Panc1 (cell line): ENCODE measurements around the gene MAPKAP1. TPM values are rescaled to one million over a fixed set of nuclear protein-coding genes. Genes with fewer than 3 reads are reported as not detected.
A peak's percentile ranks its signal among the peaks of the same experiment; 100 is the strongest.

Experiments
- ATAC-seq: fragments of 200-7000 bp; cut with Tn5 transposase; 2 replicates; pipeline ENCODE4 v1.9.1; 2020; ENCODE audit warnings: mild to moderate bottlenecking, moderate library complexity
- BruUV-seq: library from RNA; stranded (reverse); fragments of 400-500 nt; replicated peaks from 2 replicates; lab custom pipeline; 2021; lab: Mats Ljungman, UMichigan
- CTCF ChIA-PET: fragments of 300-600 bp; sonication (Branson Sonifier 250); formaldehyde crosslinking; loops from one replicate; lab custom pipeline; 2022; ENCODE audit warnings: antibody characterized with exemption; lab: Charles Lee
- POLR2A ChIA-PET: fragments of 300-600 bp; sonication (Branson Sonifier 250); formaldehyde crosslinking; loops from one replicate; lab custom pipeline; 2022; ENCODE audit warnings: antibody characterized with exemption; lab: Charles Lee
- DNase-seq: peaks from one replicate; pipeline ENCODE4 v3.0.0-alpha.2; 2010; ENCODE audit warnings: low read depth, low spot score
- H3K27ac ChIP-seq: 2 replicates; pipeline ENCODE4 v1.5.1; 2011; ENCODE audit warnings: mild to moderate bottlenecking, low read length, inconsistent platforms
- H3K27me3 ChIP-seq: fragments of 200-500 bp; sonication (Bioruptor generic); 2 replicates; pipeline ENCODE4 v1.6.0; 2014; ENCODE audit warnings: low read length, inconsistent platforms; ENCODE audit not compliant: control insufficient read depth, insufficient read depth
- H3K36me3 ChIP-seq: fragments of 200-500 bp; sonication (Bioruptor generic); 2 replicates; pipeline ENCODE4 v1.5.1; 2014; ENCODE audit warnings: inconsistent platforms, mild to moderate bottlenecking, low read length, moderate library complexity; ENCODE audit not compliant: control insufficient read depth, insufficient read depth
- H3K4me1 ChIP-seq: 2 replicates; pipeline ENCODE4 v1.5.1; 2011; ENCODE audit warnings: inconsistent platforms, mild to moderate bottlenecking, low read length, moderate library complexity; ENCODE audit not compliant: control insufficient read depth, insufficient read depth
- H3K4me3 ChIP-seq, 2 experiments: 2 replicates each; pipeline ENCODE4 v1.5.1; 2011 to 2012; ENCODE audit warnings: low read depth in 2 of 2, low read length in 2 of 2, mild to moderate bottlenecking in 2 of 2, inconsistent platforms in 1 of 2, moderate library complexity in 1 of 2
- H3K9me3 ChIP-seq: fragments of 200-500 bp; sonication (Bioruptor generic); 2 replicates; pipeline ENCODE4 v1.5.1; 2014; ENCODE audit warnings: low read depth, mild to moderate bottlenecking, inconsistent platforms, low read length, moderate library complexity; ENCODE audit not compliant: control insufficient read depth, insufficient read depth
- CTCF ChIP-seq: fragments of 450-650 bp; IDR thresholded peaks from 2 replicates; pipeline ENCODE4 v1.5.1; 2017; ENCODE audit warnings: mild to moderate bottlenecking
- POLR2AphosphoS5 ChIP-seq: IDR thresholded peaks from 2 replicates; pipeline ENCODE4 v1.6.1; 2012; ENCODE audit warnings: mild to moderate bottlenecking, low read depth, low read length, moderate library complexity
- REST ChIP-seq, 2 experiments: IDR thresholded peaks; 2 replicates each; pipeline ENCODE4 v1.6.1; 2011 to 2012; ENCODE audit warnings: low read depth in 2 of 2, control low read depth in 1 of 2, low read length in 1 of 2, mild to moderate bottlenecking in 1 of 2, moderate library complexity in 1 of 2; ENCODE audit not compliant: insufficient read depth in 1 of 2
- SIN3A ChIP-seq: IDR thresholded peaks from 2 replicates; pipeline ENCODE4 v1.6.1; 2012; ENCODE audit warnings: low read depth, mild to moderate bottlenecking, low read length, moderate library complexity, borderline replicate concordance; ENCODE audit not compliant: insufficient read depth
- TCF7L2 ChIP-seq: IDR thresholded peaks from 2 replicates; pipeline ENCODE4 v1.6.1; 2011; ENCODE audit warnings: mild to moderate bottlenecking, low read depth, low read length, inconsistent platforms
- in situ Hi-C: cut with HindIII; loops from 2 replicates; pipeline ENCODE4 v1.10.0; 2016; ENCODE audit warnings: low sequenced_read_pairs, low pct_unique_long_range_greater_than_20kb
- intact Hi-C: fragments of 100-400 bp; cut with micrococcal nuclease; formaldehyde crosslinking; loops from one replicate; pipeline ENCODE4 v1.10.0; 2022; ENCODE audit not compliant: unreplicated experiment
- total RNA-seq: library from RNA; stranded (reverse); gene quantifications from one replicate; pipeline ENCODE4 v1.2.1, GENCODE V29; 2021; ENCODE audit not compliant: unreplicated experiment

The MAPKAP1 gene
- total RNA-seq, 1 experiment from 2014 or later = 72.7 TPM

GRCh38 chr9:125411171-125411756, 295.7 kb downstream of the MAPKAP1 start:
- intact Hi-C loops (no loop called here), in situ Hi-C loops (no loop called here)
- Histone ChIP-seq H3K4me3 (peak overlapping the region; percentile 60 to 69), H3K36me3 (peaks cover 3% of the 10 kb centered on the region; the same call in 1 of the 2 replicates), H3K9me3 (no peaks in the 10 kb centered on the region), H3K27me3 (no peaks in the 10 kb centered on the region), H3K27ac (peak overlapping the region; percentile 85), H3K4me1 (peaks cover 11% of the 10 kb centered on the region; the same call in 1 of the 2 replicates)
- TF ChIP-seq CTCF (no peak), POLR2AphosphoS5 (no peak), TCF7L2 (no peak), REST (IDR thresholded peaks at IDR 0.05; ENCODE audit: insufficient read depth in 1 of 2, low read depth in 2 of 2, low read length in 1 of 2) (no peak), SIN3A (no peak)
- ChIA-PET POLR2A (no interaction called here), CTCF (no interaction called here)
- BruUV-seq = no TSS peak
- DNase-seq (no peak), ATAC-seq (no peak)

GRCh38 chr9:125410522-125410894, 296.5 kb downstream of the MAPKAP1 start:
- BruUV-seq = no TSS peak
- no peaks in the 10 kb centered on the region for H3K9me3 ChIP-seq
- H3K36me3 ChIP-seq = peaks cover 3% of the 10 kb centered on the region; the same call in 1 of the 2 replicates
- no peaks in the 10 kb centered on the region for H3K27me3 ChIP-seq
- peak overlapping the region; percentile 60 to 69 for H3K4me3 ChIP-seq
- DNase-seq = no peak
- ChIA-PET CTCF (no interaction called here), POLR2A (no interaction called here)
- H3K4me1 ChIP-seq = peaks cover 11% of the 10 kb centered on the region; the same call in 1 of the 2 replicates
- no peak for TF ChIP-seq TCF7L2
- no peak for TF ChIP-seq CTCF
- no peak for TF ChIP-seq SIN3A
- TF ChIP-seq POLR2AphosphoS5 = no peak; the same call in 1 of the 2 replicates
- no peak for TF ChIP-seq REST (IDR thresholded peaks at IDR 0.05; ENCODE audit: insufficient read depth in 1 of 2, low read depth in 2 of 2, low read length in 1 of 2)
- in situ Hi-C loops = no loop called here
- intact Hi-C loops = no loop called here
- no peak for ATAC-seq
- peak overlapping the region; percentile 85 for H3K27ac ChIP-seq
